Psoas muscle (tissue), 8 donors: ENCODE measurements around the gene ANO9. TPM values are rescaled to one million over a fixed set of nuclear protein-coding genes. Genes with fewer than 3 reads are reported as not detected.
A peak's percentile ranks its signal among the peaks of the same experiment; 100 is the strongest.

Source experiments
- ATAC-seq, 4 donors: fragments of 200-7000 bp; cut with Tn5 transposase; one replicate each; pipeline ENCODE4 v1.9.1; 2020; ENCODE audit warnings: moderate library complexity in 3 of 4, mild to moderate bottlenecking in 2 of 4
- DNase-seq, 2 donors: peaks; one replicate each; pipeline ENCODE4 v3.0.0-alpha.2; 2020
- H3K27ac ChIP-seq: fragments of 200-600 bp; one replicate; pipeline ENCODE4 v1.8.0; 2022
- H3K27me3 ChIP-seq, 3 donors: fragments of 200-600 bp in 1 of 3; one replicate each; pipeline versions ENCODE4 v1.6.1 to v1.8.0; 2013 to 2022; ENCODE audit warnings: low read length in 2 of 3, mild to moderate bottlenecking in 2 of 3, moderate library complexity in 1 of 3; ENCODE audit not compliant: insufficient read depth in 3 of 3
- H3K36me3 ChIP-seq, 2 donors: fragments of 200-600 bp in 1 of 2; one replicate each; pipeline versions ENCODE4 v1.6.1 to v1.8.0; 2013 to 2022; ENCODE audit warnings: low read depth in 1 of 2, mild to moderate bottlenecking in 1 of 2, moderate library complexity in 1 of 2; ENCODE audit not compliant: insufficient read depth in 1 of 2
- H3K4me1 ChIP-seq: fragments of 200-600 bp; one replicate; pipeline ENCODE4 v1.8.0; 2022
- H3K4me3 ChIP-seq: fragments of 200-600 bp; one replicate; pipeline ENCODE4 v1.8.0; 2022; ENCODE audit warnings: mild to moderate bottlenecking
- H3K9me3 ChIP-seq: fragments of 200-600 bp; one replicate; pipeline ENCODE4 v1.8.0; 2022
- WGBS, 3 donors: extraction: QIAGEN DNeasy Blood & Tissue Kit; methylation state at CpG; one replicate each; pipeline versions ENCODE4 v1.1.6 to v1.1.7; 2013; 5-methylcytosine and 5-hydroxymethylcytosine counted together
- intact Hi-C, 2 donors: fragments of 100-400 bp; cut with DNase I; formaldehyde crosslinking; loops; one replicate each; pipeline versions ENCODE4 v1.11.0 to v1.14.2; 2022
- polyA plus RNA-seq, 3 donors: library from polyadenylated mRNA; stranded (reverse); fragments of 200-250 nt; gene quantifications; one replicate each; pipeline ENCODE4 v1.2.3, GENCODE V29; 2013
- total RNA-seq, 4 donors: library from RNA; stranded (reverse); fragmentation: NEBNext Ultra II Directional in 2 of 4; extraction: Animal tissue kit (Norgen Biotek cat#: 25700) in 2 of 4; gene quantifications; one replicate each; pipeline versions ENCODE4 v1.2.1 to v1.2.4, GENCODE V29; 2021 to 2023
- TF ChIP-seq, protein P1 (sequence below): fragments of 200-600 bp; IDR thresholded peaks from one replicate; pipeline ENCODE4 v1.8.0; 2022; ENCODE audit warnings: antibody characterized with exemption
- donor health status: healthy with polysubstance abuse.
- donor health status: DM: no; HTN: no; CAD: no; lungs with moderate emphysema.
- donor health status: Bipolar disorder and iron deficiency.
- donor health status: healthy.
- donor health status: DM: yes; HTN: yes; CAD: no.
- donor health status: DM: no; HTN: no; CAD: no.
- donor health status: DM: no; HTN: no; CAD: no.
- donor health status: DM: yes; HTN: yes; CAD: no.

ANO9 gene
- total and polyA plus RNA-seq, 7 donors: 0.09 to 0.59 (median 0.13) TPM; not detected in 1

DNA sequence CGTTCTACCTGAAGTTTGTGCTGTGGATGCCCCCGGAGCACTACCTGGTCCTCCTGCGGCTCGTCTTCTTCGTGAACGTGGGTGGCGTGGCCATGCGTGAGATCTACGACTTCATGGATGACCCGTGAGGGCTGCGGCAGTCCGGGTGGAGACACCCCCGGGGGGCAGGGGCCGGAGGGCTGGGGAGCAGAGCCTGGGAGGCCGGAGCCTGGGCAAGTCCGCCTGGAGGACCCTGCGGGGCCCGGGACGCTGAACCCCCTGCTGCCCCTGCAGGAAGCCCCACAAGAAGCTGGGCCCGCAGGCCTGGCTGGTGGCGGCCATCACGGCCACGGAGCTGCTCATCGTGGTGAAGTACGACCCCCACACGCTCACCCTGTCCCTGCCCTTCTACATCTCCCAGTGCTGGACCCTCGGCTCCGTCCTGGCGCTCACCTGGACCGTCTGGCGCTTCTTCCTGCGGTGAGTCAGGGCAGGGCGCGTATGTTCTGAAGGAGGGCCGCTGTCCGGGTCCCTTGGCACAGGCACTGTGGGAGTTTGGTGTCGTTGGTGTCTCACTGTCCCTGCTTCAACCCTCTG, 47.9 kb upstream of the ANO9 start:
- intact Hi-C loops: loop anchor here in 1 of 2 donors (5.0 kb wide), 1 partner anchor 32 kb away; no protein-coding TSS in a partner anchor
- 93 to 96% (median 95%) methylated on average over 33 to 37 of the region's 37 CpGs for WGBS, 3 donors
- Histone ChIP-seq H3K27me3 (no peaks in the 10 kb centered on the region), H3K4me3 (no peak overlapping the region), H3K9me3 (no peaks in the 10 kb centered on the region), H3K27ac (no peak overlapping the region), H3K4me1 (no peaks in the 10 kb centered on the region), H3K36me3 (peaks cover 3 to 53% of the 10 kb centered on the region in 2 donors)
- ATAC-seq (no peak), DNase-seq (peak in 1 of 2 donors; percentile 49)
- TF ChIP-seq, protein P1, sequence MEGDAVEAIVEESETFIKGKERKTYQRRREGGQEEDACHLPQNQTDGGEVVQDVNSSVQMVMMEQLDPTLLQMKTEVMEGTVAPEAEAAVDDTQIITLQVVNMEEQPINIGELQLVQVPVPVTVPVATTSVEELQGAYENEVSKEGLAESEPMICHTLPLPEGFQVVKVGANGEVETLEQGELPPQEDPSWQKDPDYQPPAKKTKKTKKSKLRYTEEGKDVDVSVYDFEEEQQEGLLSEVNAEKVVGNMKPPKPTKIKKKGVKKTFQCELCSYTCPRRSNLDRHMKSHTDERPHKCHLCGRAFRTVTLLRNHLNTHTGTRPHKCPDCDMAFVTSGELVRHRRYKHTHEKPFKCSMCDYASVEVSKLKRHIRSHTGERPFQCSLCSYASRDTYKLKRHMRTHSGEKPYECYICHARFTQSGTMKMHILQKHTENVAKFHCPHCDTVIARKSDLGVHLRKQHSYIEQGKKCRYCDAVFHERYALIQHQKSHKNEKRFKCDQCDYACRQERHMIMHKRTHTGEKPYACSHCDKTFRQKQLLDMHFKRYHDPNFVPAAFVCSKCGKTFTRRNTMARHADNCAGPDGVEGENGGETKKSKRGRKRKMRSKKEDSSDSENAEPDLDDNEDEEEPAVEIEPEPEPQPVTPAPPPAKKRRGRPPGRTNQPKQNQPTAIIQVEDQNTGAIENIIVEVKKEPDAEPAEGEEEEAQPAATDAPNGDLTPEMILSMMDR: no peak

DNA sequence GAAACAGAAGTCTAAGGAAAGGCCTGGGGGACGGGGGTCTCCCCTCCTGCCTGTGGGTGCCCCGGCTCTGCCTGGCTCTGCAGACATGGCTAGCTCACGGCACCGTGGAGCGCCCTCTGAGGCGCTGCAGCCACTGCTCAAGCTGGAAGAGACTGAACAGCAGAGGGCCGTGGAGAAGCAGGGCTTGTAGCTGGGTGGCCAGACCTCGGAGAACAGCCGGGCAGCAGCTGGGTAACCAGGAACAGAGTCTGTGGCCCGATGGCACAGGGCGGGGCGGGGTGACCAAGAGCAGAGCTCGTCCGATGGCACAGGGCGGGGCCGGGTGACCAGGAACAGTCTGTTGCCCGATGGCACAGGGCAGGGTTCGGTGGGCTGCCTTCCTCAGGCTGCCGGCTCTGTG, 47.2 kb upstream of the ANO9 start:
- no peak overlapping the region for H3K27ac ChIP-seq
- H3K27me3 ChIP-seq: no peaks in the 10 kb centered on the region
- no peak overlapping the region for H3K4me3 ChIP-seq
- ATAC-seq (no peak), DNase-seq (peak in 1 of 2 donors; percentile 45)
- no peaks in the 10 kb centered on the region for H3K9me3 ChIP-seq
- TF ChIP-seq, protein P1: no peak
- 86 to 90% (median 89%) methylated on average over 15 to 19 of the region's 19 CpGs for WGBS, 3 donors
- peaks cover 0 to 46% of the 10 kb centered on the region in 2 donors for H3K36me3 ChIP-seq
- intact Hi-C loops: no loop called here
- no peaks in the 10 kb centered on the region for H3K4me1 ChIP-seq

DNA sequence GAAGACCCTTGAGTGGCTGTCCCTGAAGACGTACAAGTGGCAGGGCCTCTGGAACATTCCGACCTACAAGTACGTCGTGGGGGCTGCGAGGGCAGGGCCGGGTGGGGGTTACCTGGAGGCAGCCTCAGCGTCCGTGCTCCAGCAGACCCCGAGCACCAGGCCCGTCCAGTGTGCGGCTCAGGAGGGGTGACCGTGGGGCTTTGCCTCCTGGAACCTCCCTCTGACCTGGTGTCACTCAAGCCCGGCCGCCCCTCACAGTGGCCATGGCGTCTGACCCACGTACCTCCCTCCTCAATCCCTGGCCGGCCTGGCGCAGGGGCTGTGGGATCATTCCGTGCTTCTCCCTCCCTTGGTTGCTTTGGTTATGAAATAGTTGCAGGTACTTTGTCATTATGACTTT, 46.8 kb upstream of the ANO9 start:
- H3K27me3 ChIP-seq: no peaks in the 10 kb centered on the region
- ATAC-seq (no peak), DNase-seq (peak in 1 of 2 donors; percentile 45)
- H3K4me1 ChIP-seq: no peaks in the 10 kb centered on the region
- TF ChIP-seq, protein P1: no peak
- H3K4me3 ChIP-seq: no peak overlapping the region
- 93 to 96% (median 95%) methylated on average over 19 of the region's 19 CpGs for WGBS, 3 donors
- no peak overlapping the region for H3K27ac ChIP-seq
- H3K36me3 ChIP-seq: peaks cover 0 to 42% of the 10 kb centered on the region in 2 donors
- H3K9me3 ChIP-seq: no peaks in the 10 kb centered on the region
- intact Hi-C loops: no loop called here

DNA sequence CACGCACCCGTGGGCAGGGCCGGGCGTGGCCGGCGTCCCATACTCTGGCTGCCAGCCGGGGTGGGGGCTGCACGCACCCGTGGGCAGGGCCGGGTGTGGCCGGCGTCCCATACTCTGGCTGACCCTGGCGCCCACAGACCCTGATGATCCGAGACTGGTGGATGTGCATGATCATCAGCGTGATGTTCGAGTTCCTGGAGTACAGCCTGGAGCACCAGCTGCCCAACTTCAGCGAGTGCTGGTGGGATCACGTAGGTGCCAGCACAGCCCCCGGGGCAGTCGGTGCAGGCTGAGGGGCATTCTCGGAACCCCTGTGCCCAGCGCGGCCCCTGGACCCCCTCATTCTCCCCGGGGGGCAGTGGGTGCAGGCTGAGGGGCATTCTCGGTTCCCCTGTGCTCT, 46.3 kb upstream of the ANO9 start:
- DNase-seq (peak in 1 of 2 donors; percentile 55), ATAC-seq (no peak)
- WGBS, 3 donors: 76 to 86% (median 83%) methylated on average over 21 to 25 of the region's 25 CpGs
- intact Hi-C loops: no loop called here
- Histone ChIP-seq H3K4me1 (no peaks in the 10 kb centered on the region), H3K27ac (no peak overlapping the region), H3K9me3 (no peaks in the 10 kb centered on the region), H3K36me3 (peaks cover 0 to 37% of the 10 kb centered on the region in 2 donors), H3K4me3 (no peak overlapping the region), H3K27me3 (no peaks in the 10 kb centered on the region)
- TF ChIP-seq, protein P1: no peak

DNA sequence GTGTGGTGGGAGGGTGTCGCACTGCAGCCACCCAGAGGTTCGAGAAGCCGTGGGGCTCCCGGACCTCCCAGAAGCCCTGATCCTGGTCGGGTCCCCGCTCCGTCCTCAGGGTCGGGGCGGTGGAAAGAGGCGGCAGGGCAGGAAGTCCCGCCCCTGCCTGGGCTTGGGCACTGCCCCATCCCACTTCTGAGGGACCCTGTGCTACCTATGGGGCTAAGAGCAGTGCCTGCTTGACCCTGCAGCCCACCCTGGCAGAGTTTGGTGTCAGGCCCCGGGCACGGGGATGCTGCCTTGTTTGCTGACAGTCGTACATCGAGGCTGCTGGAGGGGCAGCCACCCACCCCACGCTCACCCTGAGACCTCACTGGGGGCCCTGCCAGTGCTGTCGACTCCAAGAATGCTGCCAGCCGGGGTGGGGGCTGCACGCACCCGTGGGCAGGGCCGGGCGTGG, 45.8 kb upstream of the ANO9 start:
- intact Hi-C loops: no loop called here
- H3K4me3 ChIP-seq: no peak overlapping the region
- ATAC-seq: no peak
- H3K9me3 ChIP-seq: no peaks in the 10 kb centered on the region
- no peaks in the 10 kb centered on the region for H3K27me3 ChIP-seq
- TF ChIP-seq, protein P1: no peak
- H3K4me1 ChIP-seq: no peaks in the 10 kb centered on the region
- peaks cover 0 to 32% of the 10 kb centered on the region in 2 donors for H3K36me3 ChIP-seq
- WGBS, 3 donors: 87 to 90% (median 88%) methylated on average over 16 to 22 of the region's 22 CpGs
- no peak for DNase-seq
- no peak overlapping the region for H3K27ac ChIP-seq
